Stimulated activated CD8-positive, alpha-beta memory T cell treated with anti-CD3 and anti-CD28 coated beads, Interleukin-4, amount 100 ng/mL, for 48 hours (primary cell): ENCODE results near the gene OR8S1.

ENCODE experiments used
- DNase-seq: peaks from one replicate; pipeline ENCODE4 v3.0.0-alpha.2; 2020

The OR8S1 gene

DNA sequence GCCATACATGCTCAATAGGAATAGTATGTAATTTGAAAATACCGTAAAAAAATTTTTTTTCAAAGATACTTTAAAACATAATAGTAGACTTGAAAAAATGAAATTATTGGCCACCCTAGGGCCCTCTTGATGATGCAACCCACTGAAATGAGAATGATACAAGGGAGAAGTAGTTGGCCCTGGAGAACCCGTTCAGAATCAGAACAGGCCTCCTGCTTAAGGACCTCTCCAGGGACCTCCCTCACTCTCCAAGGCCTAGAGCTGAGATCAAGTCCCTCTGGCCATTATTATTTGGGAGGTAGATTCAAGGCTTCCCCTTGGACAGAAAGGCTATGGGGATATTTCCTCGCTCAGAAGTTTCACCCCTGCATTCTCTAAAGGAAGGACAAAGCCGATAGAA lies 32.5 kb downstream of the OR8S1 start:
- no peak for DNase-seq

DNA sequence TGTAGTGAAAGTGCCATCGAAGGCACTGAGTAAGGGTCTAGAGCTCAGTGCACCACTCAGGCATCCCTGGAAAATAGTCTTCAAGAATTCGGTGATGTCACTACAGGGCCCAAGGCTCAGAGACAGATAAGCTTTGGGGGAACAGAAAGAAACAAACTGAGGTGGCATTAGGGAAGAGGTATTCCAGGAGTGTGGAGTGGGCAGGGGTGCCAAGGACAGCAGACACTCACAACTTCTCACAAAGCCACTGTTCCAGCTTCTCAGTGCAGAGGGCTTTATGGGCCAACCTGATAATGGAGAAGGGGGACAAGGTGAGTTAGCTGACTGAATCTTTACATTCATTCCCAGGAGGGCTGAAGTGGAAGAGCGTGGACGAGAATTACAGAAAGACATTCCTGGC lies 42.3 kb downstream of the OR8S1 start:
- DNase-seq, result no peak

DNA sequence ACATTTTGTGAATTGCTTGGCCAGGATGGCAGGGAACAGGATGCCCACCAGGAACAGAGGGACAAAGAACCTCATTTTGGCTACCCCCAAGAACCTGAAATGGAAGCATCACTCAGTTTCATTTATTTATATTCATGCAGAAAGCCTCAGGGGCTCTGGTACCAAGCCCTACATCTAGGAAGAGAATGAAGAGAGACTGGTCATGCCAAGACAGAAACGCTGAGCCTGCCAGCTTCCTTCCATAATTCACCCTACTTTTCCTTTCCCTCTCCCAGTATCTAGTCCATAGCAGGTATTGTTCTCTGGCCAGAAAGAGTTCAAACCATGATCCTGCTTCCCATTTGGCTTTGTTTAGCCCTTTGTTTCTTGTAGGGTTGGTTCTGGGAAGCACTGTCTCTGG lies 44.5 kb downstream of the OR8S1 start, which contains the start of gene LALBA:
Gene LALBA, minus strand, starts transcription at position 101 of the 400 bp plus-strand sequence. Its CDS starts 26 bp downstream, at position 75.
- no peak for DNase-seq

DNA sequence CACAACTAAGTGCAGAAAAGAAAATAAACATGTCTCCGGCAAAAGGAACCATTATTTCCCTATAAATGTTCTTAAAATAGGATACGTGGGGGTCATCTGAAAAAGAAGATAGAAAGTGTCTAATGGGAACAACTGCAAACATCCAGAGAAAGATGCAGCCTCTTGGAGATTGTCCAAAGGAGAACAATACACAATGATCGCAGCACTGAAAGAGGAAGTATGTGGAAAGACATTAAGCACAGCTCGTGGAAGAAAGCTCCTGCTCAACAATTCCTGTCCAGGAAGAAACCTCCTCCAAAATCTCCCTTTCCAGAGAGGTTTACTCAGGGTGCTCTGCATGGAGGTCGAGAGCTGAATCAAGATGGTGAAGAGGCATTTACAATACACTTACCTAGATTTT lies 46.9 kb downstream of the OR8S1 start:
- DNase-seq, result no peak
